NCI-H146 treated with DMSO at 0.1 percent for 48 hours (cell line): ENCODE results near the gene CRADD.
"Not testable (repeated sequence)": the region's sequence is repeated elsewhere in the genome, so short reads cannot be mapped to it uniquely, and the experiment has no call there.

Experiments used
- DNase-seq: peaks from one replicate; lab custom pipeline; 2025; ENCODE audit not compliant: unreplicated experiment; lab: John Stamatoyannopoulos, UW

The CRADD gene

DNA sequence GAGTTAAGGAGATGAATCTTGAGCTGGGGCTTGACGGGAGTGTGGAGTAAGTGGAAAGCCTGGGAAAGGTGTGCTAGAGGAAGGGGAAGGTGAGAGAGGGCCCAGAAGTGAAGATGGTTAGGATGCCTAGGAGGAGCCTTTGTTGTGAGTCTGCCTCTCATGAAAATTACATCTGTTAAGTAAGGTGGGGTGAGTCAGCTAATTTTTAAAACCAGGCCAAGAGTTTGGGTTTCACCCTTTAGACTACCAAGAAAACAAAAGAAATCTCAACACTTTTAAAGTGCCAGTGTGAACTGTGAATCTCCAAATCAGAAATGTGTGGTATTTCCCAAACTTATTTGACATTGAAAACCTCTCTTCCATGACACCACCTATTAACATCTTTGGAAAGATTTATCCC lies 185.2 kb downstream of the CRADD start:
- no peak for DNase-seq

DNA sequence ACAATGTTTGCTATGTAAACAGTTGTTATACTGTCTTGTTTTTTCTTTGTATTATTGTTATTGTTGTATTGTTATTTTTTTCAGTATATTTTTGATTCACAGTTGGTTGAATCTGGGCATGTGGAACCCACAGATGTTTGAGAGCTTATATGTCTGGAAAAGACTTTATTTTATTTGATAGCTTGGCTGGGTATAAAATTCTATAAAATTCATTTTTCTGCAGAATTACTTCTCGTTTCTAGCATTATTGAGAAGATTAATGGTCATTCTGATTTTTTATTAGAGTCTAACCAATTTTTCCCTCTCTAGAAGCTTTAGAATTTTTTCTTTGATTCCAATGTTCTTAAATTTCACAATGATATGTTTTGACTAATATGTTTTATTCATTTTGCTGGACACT lies 188.6 kb downstream of the CRADD start:
- no peak for DNase-seq

DNA sequence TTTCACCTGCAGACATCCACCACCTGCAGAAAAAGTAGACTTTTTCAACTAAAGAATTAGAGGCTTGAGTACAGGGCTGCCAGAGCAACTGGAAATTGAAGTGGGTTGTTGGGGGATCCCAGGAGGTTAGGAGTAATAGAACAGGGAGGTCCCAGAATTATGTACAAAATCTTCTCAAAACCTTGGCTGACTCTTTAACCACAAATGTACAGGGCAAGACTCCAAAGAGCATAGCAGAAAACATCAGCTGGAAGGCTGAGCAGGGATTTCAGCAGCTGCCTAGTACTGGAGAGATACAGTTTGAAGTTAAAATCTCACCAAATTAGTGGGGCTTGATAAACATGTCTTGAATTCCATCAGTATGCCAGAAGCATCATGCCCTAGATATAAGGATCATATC lies 191.6 kb downstream of the CRADD start:
- DNase-seq = no peak

DNA sequence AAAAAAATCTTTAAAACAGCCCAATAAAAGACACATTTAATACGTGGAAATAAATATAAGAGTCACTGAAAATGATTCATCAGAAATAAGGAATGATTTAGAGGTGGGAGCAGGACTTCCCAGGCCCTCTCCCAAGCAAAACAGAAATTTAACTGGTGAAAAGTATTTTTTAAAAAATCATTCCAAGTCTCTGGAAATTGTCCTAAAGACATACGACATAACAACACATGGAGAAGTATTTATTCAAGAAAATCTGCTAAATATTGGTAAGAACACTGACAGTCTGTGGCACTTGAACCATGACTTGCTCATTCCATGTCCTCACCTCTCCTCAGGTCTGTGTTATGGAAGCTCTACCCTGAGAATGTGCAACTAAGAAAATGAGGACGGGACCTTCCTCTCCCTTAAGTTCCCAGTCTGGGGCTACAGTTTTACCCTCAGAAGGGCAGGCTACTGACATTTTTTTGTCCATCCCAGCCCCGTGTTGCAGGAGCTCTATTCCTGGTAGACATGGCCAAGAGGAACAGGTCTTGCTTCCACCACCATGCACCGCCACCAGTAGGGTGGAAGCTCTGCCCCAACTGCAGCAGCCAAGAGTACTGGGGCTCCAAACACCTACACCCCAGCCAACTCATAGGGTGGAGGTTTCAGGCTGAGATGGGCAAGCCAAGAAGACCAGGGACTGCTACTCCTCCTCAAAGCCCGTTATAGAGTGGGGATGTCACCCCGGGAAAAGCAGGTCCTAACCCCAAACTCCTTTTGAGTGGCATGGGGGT lies 193.0 kb downstream of the CRADD start:
- DNase-seq = no peak

DNA sequence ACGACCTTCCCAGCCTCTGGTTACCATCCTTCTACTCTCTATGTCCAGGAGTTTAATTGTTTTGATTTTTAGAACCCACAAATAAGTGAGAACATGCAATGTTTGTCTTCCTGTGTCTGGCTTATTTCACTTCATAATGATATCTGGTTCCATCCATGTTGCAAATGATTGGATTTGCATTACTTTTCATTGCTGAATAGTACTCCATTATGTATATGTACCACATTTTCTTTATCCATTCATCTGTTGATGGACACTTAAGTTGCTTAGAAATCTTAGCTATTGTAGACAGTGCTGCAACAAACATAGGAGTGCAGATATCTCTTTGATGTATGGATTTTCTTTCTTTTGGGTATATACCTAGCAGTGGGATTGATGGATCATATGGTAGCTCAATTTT lies 194.4 kb downstream of the CRADD start:
- DNase-seq = not testable (repeated sequence)

DNA sequence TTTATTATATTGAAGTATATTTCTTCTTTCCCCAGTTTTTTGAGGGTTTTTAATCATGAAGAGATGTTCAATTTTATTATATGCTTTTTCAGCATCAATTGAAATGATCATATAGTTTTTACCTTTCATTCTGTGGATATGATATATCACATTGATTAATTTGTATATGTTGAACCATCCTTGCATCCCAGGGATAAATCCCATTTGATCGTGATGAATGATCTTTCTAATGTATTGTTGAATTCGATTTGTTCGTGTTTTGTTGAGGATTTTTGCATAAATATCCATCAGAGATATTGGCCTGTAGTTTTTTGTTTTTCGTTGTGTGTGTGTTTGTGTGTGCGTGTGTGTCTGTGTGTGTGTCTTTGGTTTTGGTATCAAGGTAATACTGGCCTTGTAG lies 196.4 kb downstream of the CRADD start:
- no peak for DNase-seq

DNA sequence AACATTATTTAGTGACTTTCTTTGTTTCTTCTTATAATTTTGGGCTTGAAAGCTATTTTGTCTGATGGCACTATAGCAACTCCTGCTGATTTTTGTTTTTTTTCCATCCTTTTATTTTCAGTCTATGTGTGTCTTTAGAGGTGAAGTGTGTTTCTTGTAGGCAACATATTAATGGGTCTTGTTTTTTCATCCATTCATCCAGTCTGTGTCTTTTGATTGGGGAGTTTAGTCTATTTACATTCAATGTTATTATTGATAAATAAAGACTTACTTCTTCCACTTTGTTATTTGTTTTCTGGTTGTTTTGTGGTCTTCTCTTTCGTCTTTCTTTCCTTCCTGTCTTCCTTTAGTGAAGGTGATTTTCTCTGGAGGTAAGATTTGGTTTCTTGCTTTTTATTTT lies 198.0 kb downstream of the CRADD start:
- DNase-seq = no peak

DNA sequence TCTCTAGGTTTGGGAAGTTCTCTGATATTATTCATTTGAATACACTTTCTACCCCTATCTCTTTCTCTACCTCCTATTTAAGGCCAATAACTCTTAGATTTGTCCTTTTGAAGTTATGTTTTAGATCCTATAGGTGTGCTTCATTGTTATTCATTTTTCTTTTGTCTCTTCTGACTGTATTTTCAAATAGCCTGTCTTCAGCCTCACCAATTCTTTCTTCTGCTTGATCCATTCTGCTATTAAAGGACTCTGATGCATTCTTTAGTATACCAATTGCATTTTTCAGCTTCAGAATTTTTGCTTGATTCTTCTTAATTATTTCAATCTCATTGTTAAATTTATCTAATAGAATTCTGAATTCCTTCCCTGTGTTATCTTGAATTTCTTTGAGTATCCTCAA lies 199.2 kb downstream of the CRADD start:
- no peak for DNase-seq

DNA sequence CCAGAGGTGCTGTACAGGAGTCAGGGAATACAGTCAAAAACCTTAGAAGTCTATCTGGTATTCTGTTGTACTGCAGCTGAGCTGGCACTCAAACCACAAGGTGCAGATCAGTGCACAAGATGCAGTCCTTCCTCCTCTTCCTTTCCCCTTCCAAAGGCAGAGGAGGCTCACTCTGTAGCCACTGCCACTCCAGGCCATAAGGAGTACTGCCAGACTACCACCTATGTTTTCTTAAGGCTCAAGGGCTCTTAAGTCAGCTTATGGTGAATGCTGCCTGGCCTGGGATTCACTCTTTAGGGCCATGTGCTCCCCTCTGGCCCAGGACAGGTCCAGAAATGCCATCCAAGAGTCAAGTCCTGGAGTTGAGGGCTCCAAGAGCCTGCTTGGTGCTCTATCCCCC lies 200.3 kb downstream of the CRADD start:
- no peak for DNase-seq

DNA sequence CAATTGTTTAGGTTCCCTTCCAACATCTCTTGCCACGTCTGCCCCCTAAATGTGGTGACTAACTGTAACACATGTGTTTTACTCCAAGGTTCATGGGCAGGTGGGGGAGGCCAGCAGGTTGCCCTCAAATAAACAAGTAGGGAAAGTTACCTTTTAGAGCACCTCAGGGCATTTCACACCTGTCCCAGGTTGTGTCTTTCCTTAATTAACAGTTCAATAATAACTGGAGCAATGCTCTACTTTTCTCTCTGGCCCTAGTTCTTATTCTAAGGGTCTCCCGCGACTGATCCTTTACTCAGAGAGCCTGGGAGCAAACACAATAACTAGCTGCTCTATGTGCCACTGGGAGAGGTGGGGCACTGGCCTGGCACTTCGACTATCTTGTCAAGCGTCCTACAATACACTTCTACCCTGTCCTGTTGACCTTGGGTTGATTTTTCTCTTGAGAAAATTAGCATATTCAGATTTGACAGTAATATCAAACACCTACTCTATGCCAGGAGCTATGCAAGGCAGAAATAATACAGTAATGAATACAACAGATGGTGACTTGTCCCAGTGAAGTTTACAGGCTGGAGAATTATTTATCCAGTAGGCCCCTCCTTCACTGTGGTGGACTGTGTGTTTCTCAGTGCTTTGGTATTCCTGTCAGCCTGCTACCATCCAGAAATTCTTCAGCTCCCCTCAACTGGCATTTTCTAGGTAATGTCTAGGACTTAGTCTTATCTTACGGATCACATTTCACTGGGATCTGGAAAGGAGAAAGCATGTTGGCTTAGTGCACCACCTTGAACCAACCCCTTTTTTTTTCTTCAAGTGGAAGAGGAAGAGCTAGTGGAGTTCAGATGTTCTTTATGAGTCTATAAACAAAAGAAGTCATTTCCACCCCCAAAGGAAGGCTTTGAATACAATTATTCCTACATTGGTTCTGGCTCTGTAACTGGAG lies 202.6 kb downstream of the CRADD start:
- DNase-seq = no peak

DNA sequence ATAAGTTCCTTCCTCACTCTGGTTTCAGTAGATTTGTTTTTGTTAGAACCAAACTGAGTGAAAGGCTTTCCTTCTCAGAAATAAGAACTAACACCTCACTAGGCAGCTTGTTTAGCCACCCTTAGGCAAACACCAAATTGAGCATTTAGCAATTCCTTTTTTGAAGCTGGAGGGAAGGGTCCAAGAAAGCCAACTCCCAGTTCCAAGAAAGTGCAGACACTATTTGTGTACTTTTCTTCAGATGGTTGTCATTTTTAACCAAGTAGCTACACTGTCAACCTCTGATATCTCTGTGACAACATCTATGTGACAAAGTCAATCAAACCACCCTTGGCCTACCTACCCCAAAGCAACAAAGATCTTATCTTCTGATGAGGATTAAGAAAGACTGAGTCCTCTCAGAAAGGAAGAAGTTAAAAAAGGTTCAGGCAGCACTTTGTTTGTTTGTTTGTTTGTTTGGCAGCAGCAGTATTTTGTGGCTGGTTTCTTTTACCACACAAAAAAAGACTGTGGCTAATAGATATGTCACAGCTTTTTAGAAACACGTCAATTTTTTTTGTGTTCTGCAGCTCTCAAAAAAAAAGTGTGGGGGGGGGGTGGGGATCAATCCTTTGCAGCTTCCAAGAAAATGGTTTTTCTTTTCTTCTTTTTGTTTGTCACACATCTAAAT lies 203.8 kb downstream of the CRADD start:
- DNase-seq = no peak

DNA sequence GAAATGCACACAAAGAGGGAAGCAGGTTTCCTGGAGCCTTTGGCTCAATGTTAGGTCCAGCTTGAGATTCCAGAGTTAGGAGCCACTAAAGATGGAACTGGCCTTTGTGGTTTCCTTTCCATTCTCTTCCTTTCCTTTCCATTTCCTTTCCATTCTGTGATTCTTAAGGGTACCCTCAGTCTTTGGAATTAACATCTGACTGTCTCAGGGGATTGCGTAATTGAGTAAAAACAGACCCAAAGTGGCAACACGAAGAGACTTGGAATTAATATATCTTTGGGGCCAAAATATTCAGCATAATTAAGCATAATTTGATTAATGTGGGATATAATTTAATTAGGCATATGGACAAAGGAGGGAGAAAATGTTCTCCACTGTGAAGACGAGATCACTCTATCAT lies 205.6 kb downstream of the CRADD start:
- DNase-seq = no peak

DNA sequence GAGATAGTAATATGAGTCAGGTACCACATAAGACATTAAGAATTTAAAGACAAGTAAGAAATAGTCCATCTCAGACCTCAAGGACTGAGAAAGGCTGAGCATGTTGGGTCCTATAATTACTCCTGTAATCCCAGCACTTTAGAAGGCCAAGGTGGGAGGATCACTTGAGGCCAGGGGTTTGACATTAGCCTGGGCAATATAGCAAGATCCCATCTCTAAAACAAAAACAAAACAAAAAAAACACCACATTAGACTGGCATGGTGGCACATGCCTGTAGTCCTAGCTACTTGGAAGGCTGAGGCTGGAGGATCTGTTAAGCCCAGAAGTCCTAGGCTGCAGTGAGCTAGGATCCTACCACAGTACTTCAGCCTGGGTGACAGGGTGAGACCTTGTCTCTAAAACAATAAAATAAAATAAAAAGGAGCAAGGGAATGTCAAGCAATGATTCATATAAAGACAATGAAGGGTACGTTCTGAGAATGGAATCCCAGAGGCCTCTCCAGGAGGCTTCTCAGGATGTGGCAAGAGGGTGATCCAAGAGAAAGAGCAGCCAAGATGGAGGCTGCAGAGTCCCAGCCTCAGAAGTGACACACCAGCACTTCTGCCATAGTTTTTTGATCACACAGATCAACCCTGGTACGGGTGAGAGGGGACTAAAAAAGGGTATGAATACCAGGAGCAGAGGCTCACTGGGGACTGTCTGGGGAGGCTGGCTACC lies 206.4 kb downstream of the CRADD start:
- DNase-seq = no peak

DNA sequence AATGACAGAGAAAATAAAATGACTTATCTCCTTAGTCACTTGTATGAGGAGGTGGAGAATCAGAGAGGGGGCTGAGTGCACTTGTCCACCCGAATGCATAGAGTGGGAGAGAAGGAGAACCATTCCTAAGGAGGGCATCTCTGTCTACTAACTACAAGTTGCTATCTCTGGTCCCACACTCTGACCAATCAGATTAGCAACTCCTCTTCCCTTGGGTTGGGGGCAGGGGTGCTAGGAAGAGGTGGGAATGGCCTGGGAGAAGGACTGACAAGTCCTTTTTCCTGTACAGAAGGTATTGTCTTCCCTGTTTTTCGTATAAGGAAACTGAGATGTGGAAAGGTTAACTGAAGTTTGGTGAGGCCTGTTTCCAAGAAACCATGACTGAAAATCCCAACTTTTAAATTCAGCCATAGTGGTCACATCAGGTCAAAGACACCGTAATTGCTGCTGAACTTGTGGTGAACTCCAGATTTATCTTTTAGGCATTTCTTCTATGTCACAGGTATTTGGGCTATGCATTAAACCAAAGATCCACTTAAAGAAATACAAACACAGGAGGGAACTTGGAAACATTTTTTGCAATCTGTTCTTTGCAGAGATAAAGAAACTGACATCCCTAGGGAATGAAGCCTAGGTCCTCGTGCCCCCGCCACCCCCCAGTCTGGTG lies 207.8 kb downstream of the CRADD start:
- DNase-seq = no peak

DNA sequence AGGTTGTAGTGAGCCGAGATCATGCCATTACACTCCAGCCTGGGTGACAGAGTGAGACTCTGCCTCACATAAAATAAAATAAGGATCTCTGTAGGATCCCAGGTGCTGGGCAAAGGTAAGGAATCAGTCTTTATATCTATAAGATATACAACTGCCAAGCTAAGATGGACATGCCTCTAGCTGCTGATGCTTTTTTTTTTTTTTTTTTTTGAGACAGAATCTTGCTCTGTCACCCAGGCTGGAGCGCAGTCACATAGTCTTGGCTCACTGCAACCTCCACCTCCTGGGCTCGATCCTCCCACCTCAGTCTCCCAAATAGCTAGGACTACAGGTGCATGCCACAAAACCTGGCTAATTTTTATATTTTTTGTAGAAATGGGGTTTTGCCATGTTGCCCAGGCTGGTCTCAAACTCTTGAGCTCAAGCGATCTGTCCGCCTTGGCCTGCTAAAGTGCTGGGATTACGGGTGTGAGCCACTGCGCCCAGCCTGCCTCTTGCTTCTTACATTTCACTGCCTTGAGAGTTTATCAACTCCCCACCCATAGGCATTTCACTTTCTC lies 208.9 kb downstream of the CRADD start:
- not testable (repeated sequence) for DNase-seq

DNA sequence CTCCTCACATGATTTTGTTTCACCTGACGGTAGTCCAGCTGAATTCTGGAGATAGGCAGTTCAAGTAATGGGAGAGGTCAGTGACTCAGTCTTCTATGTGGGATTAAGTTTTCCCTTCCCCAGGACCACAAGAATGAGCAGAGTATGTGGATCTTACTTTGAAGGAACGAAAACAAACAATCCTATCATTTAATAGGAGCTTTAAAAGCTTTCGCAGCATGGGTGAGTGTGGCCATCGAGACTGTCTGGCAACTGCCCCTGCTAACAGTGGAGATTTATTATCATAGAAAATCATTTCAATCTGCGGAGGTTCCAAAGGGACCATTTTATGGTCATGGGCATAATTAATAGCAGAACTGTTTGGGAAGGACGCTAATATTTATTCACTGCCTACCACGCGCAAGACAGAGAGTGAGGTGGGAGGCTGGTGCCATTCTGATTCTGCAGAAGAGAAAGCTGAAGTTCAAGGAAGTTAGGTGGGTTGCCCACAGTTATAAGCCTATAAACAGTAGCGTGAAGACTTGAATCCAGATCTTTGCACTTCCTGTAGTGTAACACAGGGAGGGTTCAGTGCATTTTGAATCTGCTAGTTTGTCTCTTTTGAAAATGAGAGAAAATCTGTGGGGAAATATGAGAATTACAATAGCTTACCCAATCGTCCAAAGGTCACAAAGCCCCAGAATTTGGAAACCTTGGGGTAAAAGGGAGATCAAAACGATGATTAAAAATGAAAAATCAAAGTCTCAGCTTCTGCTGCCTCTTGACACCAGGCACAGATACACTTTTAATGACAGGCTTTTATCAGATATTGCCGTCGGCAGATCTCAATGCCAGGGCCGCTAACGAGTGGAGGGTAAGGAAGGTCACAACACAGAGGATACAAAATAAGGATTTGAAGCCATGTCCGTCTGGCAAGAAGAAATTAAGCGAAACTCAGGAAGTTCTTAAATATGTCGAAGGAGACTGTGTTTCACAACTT lies 209.6 kb downstream of the CRADD start:
- no peak for DNase-seq

DNA sequence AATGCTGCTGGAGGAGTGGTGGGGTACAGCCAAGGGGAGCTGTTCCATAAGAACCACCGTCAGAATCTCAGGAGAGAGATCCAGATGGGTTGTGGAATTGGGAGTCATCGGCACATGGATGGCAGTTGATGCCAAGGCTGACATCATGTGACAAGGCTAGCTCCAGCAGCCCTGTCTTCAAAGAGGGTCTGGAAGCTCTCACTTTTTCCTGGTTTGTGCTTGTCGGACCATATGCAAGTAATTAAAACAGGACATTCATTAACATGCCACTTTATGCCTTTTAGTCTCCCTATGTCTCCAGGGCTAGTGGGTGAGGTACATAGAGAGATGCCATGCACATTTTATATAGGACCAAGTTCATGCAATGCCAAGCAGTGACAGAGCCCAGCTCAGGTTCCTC lies 211.8 kb downstream of the CRADD start:
- no peak for DNase-seq

DNA sequence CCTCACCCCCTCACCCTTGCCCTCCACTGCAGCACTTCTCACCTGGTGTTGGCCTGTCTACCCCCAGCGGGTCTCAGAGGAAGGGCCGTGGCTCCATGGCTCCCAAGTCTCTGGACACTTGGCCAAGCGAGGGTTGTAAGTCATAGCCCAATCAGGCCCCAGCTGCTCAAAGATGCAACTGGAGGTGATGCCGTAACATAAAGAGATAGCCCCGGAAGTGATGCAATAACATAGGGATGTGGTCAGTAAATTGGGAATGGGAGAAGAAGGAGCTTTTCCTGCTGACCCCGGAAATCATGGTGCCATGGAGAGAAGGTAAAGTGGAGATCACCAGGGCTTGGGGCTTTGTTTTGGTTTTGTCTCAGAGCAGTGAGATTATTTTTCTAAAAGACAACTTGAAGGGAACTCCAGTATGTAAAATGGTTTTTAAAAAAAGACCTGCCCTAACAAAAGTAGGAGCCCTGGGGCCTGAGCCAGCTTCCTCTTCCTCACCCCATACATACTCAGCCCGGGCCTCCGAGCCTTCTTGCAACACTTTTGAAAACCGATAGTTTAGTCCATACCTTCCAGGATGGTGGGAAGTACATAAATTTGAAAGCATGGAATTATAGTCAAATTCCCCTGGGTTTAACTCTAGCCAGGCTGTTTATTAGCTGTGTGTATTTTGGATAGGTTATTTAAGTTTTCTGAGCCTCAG lies 212.5 kb downstream of the CRADD start:
- no peak for DNase-seq
